Keratinocyte (primary cell): Measurements from ENCODE around the gene NLGN1.

Source experiments
- CTCF ChIP-seq, 3 experiments: IDR thresholded peaks in 1 of 3; conservative IDR thresholded peaks in 1 of 3; optimal IDR thresholded peaks in 1 of 3; 2 replicates in 2 of 3; 3 replicates in 1 of 3; pipeline versions ENCODE3 to v1.5.1; 2011; ENCODE audit warnings: low read length in 3 of 3, mild to moderate bottlenecking in 3 of 3, moderate library complexity in 2 of 3, control low read depth in 1 of 3, inconsistent platforms in 1 of 3; ENCODE audit not compliant: insufficient read depth in 2 of 3; ENCODE audit errors: extremely low read depth in 1 of 3
- EZH2 ChIP-seq: IDR thresholded peaks from one replicate; pipeline ENCODE4 v1.6.1; 2012; ENCODE audit warnings: inconsistent platforms, mild to moderate bottlenecking, low read length, moderate library complexity

DNA sequence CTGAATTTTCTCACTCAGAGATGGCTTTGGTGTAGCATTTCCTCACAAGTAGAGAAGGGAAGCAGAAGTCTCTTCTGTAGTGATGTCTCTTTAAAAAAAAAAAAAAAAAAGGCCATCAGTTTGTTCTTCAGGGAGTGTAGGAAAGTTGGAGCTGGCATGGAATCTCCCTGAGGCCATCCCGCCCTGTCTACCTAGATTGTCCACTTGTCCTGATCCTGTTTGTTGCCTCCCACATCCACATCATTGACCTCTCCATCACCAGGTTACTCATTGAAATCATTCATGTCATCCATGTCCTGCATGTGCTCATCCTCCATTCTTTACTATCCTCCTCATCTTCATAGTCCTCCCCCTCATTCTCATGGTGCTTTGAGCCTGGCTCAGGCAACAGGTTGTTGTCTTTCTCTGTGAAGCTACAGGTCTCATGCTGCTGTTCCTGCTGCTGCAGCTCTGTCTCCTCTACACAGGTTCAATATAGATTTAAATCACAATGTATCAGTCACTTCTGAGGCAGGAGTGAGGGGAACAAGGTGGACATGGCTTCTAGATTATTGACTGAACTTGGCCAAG lies 905.3 kb downstream of the NLGN1 start:
- TF ChIP-seq CTCF (optimal IDR thresholded peaks at IDR 0.05 in 1 of 3, IDR thresholded peaks at IDR 0.05 in 1 of 3, conservative IDR thresholded peaks at IDR 0.05 in 1 of 3; ENCODE audit: extremely low read depth in 1 of 3, insufficient read depth in 2 of 3, low read length in 3 of 3) (no peak), EZH2 (no peak)
